Stimulated activated naive B cell treated with anti-CD40 and anti-IgM and Interleukin-4, amounts not matched to agents 10 μg/mL and 1 μg/mL and 100 μg/mL, for 72 hours (primary cell): ENCODE results near the gene PATE1.
"Not testable (repeated sequence)": the region's sequence is repeated elsewhere in the genome, so short reads cannot be mapped to it uniquely, and the experiment has no call there.

Experiments
- ATAC-seq, 2 donors: fragments of 150-1000 bp; cut with Tn5 transposase; replicated peaks; 2 replicates each; pipeline ENCODE4 v1.10.0; 2021; ENCODE audit warnings: moderate library complexity in 1 of 2
- DNase-seq: peaks from one replicate; pipeline ENCODE4 v3.0.0; 2021
- H3K27ac Mint-ChIP-seq: one replicate; pipeline ENCODE4 v1.8.0; 2022; ENCODE audit warnings: mild to moderate bottlenecking, mixed read lengths
- H3K27me3 Mint-ChIP-seq, 2 donors: one replicate each; pipeline ENCODE4 v1.8.0; 2022; ENCODE audit warnings: mixed read lengths in 2 of 2
- H3K36me3 Mint-ChIP-seq, 2 donors: one replicate each; pipeline ENCODE4 v1.8.0; 2022; ENCODE audit warnings: mixed read lengths in 2 of 2, mild to moderate bottlenecking in 1 of 2
- H3K4me1 Mint-ChIP-seq, 2 donors: one replicate each; pipeline ENCODE4 v1.8.0; 2022; ENCODE audit warnings: mixed read lengths in 2 of 2, mild to moderate bottlenecking in 1 of 2
- H3K4me3 Mint-ChIP-seq, 2 donors: one replicate each; pipeline ENCODE4 v1.8.0; 2022; ENCODE audit warnings: mild to moderate bottlenecking in 2 of 2, mixed read lengths in 2 of 2, moderate library complexity in 1 of 2
- H3K9me3 Mint-ChIP-seq, 2 donors: one replicate each; pipeline ENCODE4 v1.8.0; 2022; ENCODE audit warnings: mixed read lengths in 2 of 2, mild to moderate bottlenecking in 1 of 2

Gene PATE1, protein sequence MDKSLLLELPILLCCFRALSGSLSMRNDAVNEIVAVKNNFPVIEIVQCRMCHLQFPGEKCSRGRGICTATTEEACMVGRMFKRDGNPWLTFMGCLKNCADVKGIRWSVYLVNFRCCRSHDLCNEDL

DNA sequence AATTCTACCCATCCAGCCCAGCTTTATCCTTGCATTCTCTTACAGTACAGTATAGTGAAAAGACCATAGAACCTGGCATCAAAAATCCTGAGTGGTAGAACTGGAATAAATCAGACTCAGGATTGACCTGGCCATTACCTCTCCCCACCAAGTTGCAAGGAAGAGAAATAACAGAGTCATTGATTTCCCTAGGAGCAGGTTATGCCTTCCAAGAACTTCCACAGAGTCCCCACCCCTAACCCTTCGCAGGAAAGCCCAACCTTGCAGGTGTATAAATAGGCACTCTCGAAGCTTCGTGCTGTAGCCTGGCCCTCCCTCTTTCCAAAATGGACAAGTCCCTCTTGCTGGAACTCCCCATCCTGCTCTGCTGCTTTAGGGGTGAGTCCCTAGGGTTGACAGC, at the start of gene PATE1:
Gene PATE1, plus strand, starts transcription at position 301 of the 400 bp plus-strand sequence. Its CDS starts 26 bp downstream, at position 327.
- Mint-ChIP-seq H3K36me3 (no peaks in the 10 kb centered on the region), H3K27ac (no peak within 1 kb of the TSS), H3K4me3 (no peak within 1 kb of the TSS), H3K4me1 (no peaks in the 10 kb centered on the region), H3K27me3 (peaks cover 6% of the 10 kb centered on the region in 2 donors), H3K9me3 (no peaks in the 10 kb centered on the region)
- no peak for DNase-seq
- no peak for ATAC-seq

DNA sequence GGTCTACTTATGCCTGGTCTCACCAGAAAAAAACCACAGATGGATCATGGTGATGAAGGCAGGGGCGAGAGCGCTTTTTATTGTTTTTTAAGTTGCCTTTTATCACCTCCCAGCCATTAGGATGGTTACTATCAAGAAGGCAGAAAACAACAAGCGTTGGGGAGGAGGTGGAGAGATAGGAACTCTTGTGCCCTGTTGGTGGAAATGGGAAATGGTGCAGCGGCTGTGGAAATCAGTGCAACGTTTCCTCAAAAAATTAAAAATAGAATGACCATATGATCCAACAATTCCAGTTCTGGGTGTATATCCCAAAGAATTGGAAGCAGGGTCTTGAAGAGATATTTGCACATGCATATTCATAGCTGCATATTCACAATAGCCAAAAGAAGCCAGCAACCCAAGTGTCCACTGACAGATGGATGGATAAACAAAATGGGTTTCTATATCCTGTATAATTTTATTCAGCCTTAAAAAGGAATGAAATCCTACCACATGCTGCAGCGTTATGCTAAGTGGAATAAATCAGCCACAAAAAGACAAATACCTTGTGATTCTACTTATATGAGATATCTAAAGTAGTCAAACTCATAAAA, 45.0 kb upstream of the PATE1 start:
- peaks cover 0 to 3% of the 10 kb centered on the region in 2 donors for H3K27me3 Mint-ChIP-seq
- peaks cover under 1 to 2% of the 10 kb centered on the region in 2 donors for H3K9me3 Mint-ChIP-seq
- H3K27ac Mint-ChIP-seq: no peak overlapping the region
- H3K36me3 Mint-ChIP-seq: no peaks in the 10 kb centered on the region
- H3K4me3 Mint-ChIP-seq: no peak overlapping the region
- no peak for DNase-seq
- ATAC-seq: no peak
- peaks cover 2 to 6% of the 10 kb centered on the region in 2 donors for H3K4me1 Mint-ChIP-seq

DNA sequence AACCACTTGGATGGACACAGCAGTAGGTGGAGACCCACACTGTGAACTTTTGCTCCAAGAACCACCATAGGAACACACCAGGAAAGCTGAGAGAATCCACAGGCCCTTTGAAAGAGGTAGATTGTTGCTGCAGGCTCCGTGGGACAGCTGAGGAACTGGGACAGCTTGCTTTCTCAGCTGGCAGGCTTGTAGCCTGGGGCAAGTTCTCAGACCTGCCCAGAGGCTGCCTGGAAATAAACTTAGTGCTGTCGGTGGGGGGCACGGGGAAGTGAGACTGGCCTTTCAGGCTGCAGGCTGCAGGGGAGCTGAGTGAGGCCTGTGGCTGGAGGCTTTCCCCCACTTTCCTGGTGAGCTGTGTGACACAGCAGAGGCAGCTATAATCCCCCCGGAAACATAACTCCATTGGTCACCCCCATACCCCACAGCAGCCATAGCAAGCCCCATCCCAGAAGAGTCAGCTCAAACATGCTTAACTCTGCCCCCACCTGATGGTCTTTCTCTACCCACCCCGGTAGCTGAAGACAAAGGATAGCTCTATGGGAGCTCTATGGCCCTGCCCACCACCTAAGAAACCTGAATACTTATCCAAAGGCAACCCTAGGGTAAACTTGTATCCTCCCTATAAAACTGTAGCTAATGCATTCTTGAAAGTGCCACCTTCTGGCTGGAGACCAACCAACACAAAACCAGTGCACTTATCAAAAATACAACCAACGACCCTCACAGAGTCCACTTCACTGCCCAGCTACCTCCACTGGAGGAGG, 44.0 kb upstream of the PATE1 start:
- Mint-ChIP-seq H3K27ac (no peak overlapping the region), H3K4me1 (peaks cover 2 to 6% of the 10 kb centered on the region in 2 donors), H3K9me3 (peaks cover 4 to 5% of the 10 kb centered on the region in 2 donors), H3K27me3 (peaks cover 0 to 9% of the 10 kb centered on the region in 2 donors), H3K4me3 (no peak overlapping the region), H3K36me3 (no peaks in the 10 kb centered on the region)
- peak in 1 of 2 donors; percentile 31 for ATAC-seq
- DNase-seq: no peak

DNA sequence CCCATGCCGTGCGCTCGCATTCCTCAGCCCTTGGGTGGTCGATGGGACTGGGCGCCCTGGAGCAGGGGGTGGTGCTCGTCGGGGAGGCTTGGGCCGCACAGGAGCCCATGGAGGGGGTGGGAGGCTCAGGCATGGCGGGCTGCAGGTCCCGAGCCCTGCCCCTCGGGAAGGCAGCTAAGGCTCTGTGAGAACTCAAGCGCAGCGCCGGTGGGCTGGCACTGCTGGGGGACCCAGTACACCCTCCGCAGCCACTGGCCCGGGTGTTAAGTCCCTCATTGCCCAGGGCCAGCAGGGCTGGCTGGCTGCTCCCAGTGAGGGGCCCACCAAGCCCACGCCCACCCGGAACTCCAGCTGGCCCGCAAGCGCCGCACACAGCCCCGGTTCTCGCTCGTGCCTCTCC, 41.4 kb upstream of the PATE1 start:
- not testable (repeated sequence) for H3K27ac Mint-ChIP-seq, H3K4me3 Mint-ChIP-seq, H3K9me3 Mint-ChIP-seq, DNase-seq, H3K36me3 Mint-ChIP-seq, ATAC-seq, H3K4me1 Mint-ChIP-seq
- peaks cover 0 to 14% of the 10 kb centered on the region in 2 donors for H3K27me3 Mint-ChIP-seq

DNA sequence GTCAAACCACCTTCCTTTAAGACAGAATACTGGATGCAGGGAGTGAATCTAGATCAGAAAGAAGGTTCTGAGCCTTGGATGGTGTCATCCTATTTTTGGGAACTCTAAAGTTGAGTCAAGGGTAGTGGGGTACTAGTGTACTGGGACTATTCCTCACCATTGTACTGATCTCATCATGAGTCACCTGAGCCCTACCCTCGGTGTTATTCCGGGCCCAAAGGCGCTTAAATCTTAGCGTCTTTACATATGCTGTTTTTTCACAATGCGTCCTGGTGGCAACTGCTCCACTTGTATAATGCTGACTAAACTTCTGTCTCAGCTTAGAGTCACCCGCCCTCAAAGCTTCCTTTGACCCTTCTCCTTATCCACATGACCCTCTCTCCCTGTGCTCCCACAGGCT, 25.3 kb upstream of the PATE1 start:
- H3K9me3 Mint-ChIP-seq: peaks cover 0 to 3% of the 10 kb centered on the region in 2 donors
- DNase-seq (no peak), ATAC-seq (no peak)
- peaks cover 10 to 14% of the 10 kb centered on the region in 2 donors for H3K27me3 Mint-ChIP-seq
- no peak overlapping the region for H3K4me3 Mint-ChIP-seq
- H3K27ac Mint-ChIP-seq: no peak overlapping the region
- no peaks in the 10 kb centered on the region for H3K4me1 Mint-ChIP-seq
- peaks cover 0 to 2% of the 10 kb centered on the region in 2 donors for H3K36me3 Mint-ChIP-seq

DNA sequence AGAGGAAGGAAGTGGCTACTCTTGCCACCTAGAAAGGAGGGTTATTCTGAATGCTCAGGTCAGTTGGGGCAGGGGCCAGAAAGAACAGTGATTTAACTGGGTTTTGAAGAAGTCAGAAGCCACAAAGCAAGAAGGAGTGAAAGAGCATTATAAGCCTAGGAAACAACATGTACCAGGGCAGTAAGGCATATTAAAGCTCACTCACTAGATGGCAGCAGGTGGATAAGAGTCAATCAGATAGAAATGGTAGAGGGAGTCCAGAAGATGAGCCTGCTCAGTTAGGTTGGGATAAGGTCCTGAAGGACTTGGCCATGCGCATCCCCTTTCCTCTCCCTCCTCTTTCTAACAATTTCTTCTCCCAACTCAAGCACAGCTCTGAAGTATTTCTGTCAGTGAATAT, 22.0 kb upstream of the PATE1 start:
- peak; percentile 34 to 58 for ATAC-seq
- H3K9me3 Mint-ChIP-seq: no peaks in the 10 kb centered on the region

DNA sequence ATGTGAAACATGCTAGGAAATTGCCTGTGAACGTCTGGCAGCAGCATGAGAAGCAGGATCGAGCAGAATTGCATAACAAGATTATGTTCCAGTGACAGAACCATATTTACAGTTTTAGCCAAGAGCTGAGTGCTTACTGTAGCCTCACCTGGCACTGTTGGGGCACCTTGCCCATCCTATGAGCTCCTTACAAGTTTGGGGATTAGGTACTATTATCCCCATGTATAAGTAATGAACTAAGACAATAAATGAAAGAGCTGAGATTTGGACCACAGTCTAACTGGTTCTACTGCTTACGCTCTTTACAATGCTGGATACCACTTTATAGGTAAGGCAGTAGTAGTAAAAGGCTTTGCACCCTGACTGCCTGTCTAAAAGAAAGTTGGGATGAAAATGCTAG, 17.1 kb upstream of the PATE1 start:
- H3K27me3 Mint-ChIP-seq: peaks cover 8 to 11% of the 10 kb centered on the region in 2 donors
- no peaks in the 10 kb centered on the region for H3K36me3 Mint-ChIP-seq
- no peak for DNase-seq
- no peaks in the 10 kb centered on the region for H3K4me1 Mint-ChIP-seq
- no peaks in the 10 kb centered on the region for H3K9me3 Mint-ChIP-seq
- no peak overlapping the region for H3K27ac Mint-ChIP-seq
- no peak overlapping the region for H3K4me3 Mint-ChIP-seq
- no peak for ATAC-seq

More for the DNA sequence above, 22.0 kb upstream of the PATE1 start:
- Mint-ChIP-seq H3K4me1 (no peaks in the 10 kb centered on the region), H3K27me3 (peaks cover 13 to 19% of the 10 kb centered on the region in 2 donors), H3K27ac (no peak overlapping the region), H3K36me3 (no peaks in the 10 kb centered on the region), H3K4me3 (no peak overlapping the region)
- DNase-seq: no peak

DNA sequence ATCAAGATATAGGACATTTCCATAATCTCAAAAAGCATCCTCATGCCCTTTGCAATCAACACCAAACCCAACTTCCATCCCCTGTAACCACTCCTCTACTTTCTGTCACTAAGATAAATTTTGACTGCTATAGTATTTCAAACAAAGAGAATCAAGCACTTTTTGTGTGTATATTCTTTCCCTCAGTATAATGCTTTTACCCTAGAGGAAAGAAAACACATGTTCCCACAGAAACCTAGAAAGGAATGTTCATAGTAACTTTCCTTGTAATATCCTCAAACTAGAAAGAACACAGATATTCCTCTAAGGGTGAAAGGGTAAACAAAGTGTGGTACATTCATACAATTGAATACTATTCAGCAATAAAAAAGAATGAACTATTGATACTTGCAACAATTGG, 5.5 kb upstream of the PATE1 start:
- Mint-ChIP-seq H3K27ac (no peak overlapping the region), H3K36me3 (no peaks in the 10 kb centered on the region), H3K4me3 (no peak overlapping the region), H3K4me1 (no peaks in the 10 kb centered on the region), H3K9me3 (peaks cover 11 to 13% of the 10 kb centered on the region in 2 donors), H3K27me3 (no peaks in the 10 kb centered on the region)
- DNase-seq: no peak
- no peak for ATAC-seq

DNA sequence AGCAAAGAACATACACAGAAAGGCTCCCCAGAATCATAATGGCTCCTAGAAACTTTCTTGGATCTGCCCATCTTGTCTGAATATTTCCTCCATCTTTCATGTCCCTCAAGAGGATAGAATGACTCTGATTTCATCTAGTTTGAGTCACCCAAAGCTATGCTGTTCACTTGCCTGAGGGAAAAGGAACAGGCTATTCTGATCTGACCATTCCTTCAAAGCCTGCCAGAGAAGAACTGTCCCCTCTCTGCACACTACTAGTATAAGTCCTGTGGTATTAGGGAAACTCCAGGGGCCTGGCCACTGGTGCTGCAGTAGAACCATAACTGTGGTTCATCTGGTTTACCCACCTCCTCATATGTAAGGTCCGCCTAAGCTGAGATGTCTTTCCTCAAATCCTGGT, 2.4 kb upstream of the PATE1 start:
- Mint-ChIP-seq H3K27ac (no peak overlapping the region), H3K4me3 (no peak overlapping the region), H3K36me3 (no peaks in the 10 kb centered on the region), H3K9me3 (peaks cover 0 to 3% of the 10 kb centered on the region in 2 donors), H3K27me3 (no peaks in the 10 kb centered on the region), H3K4me1 (no peaks in the 10 kb centered on the region)
- ATAC-seq (no peak), DNase-seq (no peak)

DNA sequence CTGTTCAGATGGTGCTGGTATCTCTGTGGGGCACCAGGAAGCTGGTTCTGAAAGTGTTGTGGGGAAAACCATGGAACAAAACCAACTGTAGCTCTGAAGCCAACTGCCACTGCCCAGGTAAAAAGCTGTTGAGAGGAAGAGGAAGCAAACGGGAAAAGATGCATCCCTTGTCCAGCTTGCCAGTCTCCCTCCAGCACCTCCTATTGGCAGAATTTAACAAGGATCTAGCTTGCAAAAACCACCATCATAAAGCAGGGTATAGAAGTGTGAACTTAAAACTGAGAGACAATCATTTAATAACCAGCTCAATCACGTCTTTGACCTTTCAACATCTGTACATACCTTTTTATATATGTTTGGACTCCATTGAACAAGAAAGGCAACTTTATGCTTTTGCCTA, 4.5 kb downstream of the PATE1 start:
- Mint-ChIP-seq H3K36me3 (no peaks in the 10 kb centered on the region), H3K27ac (no peak overlapping the region), H3K4me1 (no peaks in the 10 kb centered on the region), H3K27me3 (peaks cover 10 to 16% of the 10 kb centered on the region in 2 donors), H3K4me3 (no peak overlapping the region), H3K9me3 (no peaks in the 10 kb centered on the region)
- DNase-seq (no peak), ATAC-seq (no peak)

DNA sequence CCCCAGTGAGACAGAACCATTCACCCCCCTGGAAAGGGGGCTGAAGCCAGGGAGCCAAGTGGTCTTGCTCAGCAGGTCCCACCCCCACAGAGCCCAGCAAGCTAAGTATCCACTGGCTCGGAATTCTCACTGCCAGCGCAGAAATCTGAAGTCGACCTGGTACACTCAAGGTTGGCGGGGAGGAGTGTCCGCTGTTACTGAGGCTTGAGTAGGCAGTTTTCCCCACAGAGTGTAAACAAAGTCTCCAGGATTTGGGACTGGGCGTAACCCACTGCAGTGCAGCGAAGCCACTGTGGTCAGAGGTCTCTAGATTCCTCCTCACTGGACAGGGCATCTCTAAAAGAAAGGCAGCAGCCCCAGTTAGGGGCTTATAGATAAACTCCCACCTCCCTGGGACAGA, 10.0 kb downstream of the PATE1 start:
- ATAC-seq (no peak), DNase-seq (no peak)
- no peak overlapping the region for H3K4me3 Mint-ChIP-seq
- no peaks in the 10 kb centered on the region for H3K36me3 Mint-ChIP-seq
- H3K9me3 Mint-ChIP-seq: peaks cover 12 to 18% of the 10 kb centered on the region in 2 donors
- no peak overlapping the region for H3K27ac Mint-ChIP-seq
- H3K4me1 Mint-ChIP-seq: no peaks in the 10 kb centered on the region
- peaks cover 4 to 21% of the 10 kb centered on the region in 2 donors for H3K27me3 Mint-ChIP-seq

DNA sequence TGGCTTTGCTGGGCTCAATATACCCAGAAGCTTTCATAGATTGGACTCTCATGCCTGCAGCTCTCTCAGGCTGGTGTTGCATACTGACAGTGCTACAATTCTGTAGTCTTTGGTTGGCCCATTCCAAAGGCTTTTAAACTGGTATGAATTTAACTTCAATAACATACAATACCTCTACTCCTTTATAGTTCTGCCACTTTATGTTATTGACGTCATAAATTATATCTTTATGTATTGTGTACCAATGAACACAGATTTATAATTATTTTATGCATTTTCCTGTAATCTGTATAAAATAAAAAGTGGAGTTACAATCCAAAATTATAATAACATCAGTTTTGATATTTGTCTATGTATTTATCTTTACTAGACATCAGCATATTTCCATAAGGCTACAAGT, 16.4 kb downstream of the PATE1 start:
- H3K4me1 Mint-ChIP-seq: no peaks in the 10 kb centered on the region
- no peaks in the 10 kb centered on the region for H3K36me3 Mint-ChIP-seq
- DNase-seq: no peak
- no peak overlapping the region for H3K27ac Mint-ChIP-seq
- H3K9me3 Mint-ChIP-seq: peaks cover 12 to 17% of the 10 kb centered on the region in 2 donors
- no peak overlapping the region for H3K4me3 Mint-ChIP-seq
- H3K27me3 Mint-ChIP-seq: peaks cover 0 to 21% of the 10 kb centered on the region in 2 donors
- no peak for ATAC-seq

DNA sequence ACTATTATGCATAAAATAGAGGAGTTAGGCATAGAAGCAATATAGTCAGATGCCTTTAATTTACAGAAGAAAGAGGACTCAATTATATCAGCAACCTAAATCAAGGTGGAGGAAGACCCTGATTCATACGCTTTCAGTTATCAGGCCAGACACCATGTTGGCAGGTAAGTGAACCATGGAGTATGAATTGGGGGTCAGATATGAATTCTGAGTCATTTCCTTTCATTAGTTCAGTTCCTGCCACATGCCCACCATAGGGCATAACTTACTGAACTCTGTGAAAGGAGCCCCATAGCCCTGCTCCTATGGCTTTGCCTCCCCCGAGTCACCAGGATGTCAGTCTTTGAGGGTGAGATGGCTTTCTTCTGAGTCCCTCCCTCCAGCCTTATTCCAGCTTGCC, 17.4 kb downstream of the PATE1 start:
- peaks cover 10 to 12% of the 10 kb centered on the region in 2 donors for H3K9me3 Mint-ChIP-seq
- no peak overlapping the region for H3K27ac Mint-ChIP-seq
- no peak overlapping the region for H3K4me3 Mint-ChIP-seq
- H3K36me3 Mint-ChIP-seq: no peaks in the 10 kb centered on the region
- no peaks in the 10 kb centered on the region for H3K4me1 Mint-ChIP-seq
- peaks cover 4 to 30% of the 10 kb centered on the region in 2 donors for H3K27me3 Mint-ChIP-seq
- DNase-seq (no peak), ATAC-seq (no peak)

DNA sequence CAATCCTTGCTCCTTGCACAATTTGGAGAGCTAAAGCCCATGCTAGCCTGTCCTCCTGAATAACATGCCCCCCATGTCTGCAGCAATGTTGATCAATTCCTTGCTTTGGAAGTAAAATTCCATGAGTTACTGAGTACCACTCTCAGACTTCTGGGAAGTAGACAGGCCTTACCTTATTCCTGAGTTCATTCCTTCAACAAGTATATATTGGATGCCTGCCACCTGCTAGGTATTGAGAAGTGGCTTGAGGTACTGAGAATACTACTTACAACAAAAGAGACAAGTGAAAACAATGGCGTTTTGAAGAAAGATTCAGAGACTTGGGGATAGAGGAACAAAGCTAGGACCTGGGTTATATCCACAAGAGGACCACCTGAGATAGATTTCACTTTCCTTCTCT, 20.2 kb downstream of the PATE1 start:
- Mint-ChIP-seq H3K36me3 (no peaks in the 10 kb centered on the region), H3K4me1 (no peaks in the 10 kb centered on the region), H3K4me3 (no peak overlapping the region), H3K27ac (no peak overlapping the region), H3K9me3 (no peaks in the 10 kb centered on the region), H3K27me3 (peaks cover 8 to 31% of the 10 kb centered on the region in 2 donors)
- DNase-seq: no peak
- no peak for ATAC-seq
